ENCODE data around the gene PHETA1. TPM values are rescaled to one million over a fixed set of nuclear protein-coding genes. Genes with fewer than 3 reads are reported as not detected.
A peak's percentile ranks its signal among the peaks of the same experiment; 100 is the strongest.
"Not testable (repeated sequence)": the region's sequence is repeated elsewhere in the genome, so short reads cannot be mapped to it uniquely, and the experiment has no call there.

Gene PHETA1
- polyA plus RNA-seq, 3 donors = 3.4 to 15.3 (median 4.9) TPM

DNA sequence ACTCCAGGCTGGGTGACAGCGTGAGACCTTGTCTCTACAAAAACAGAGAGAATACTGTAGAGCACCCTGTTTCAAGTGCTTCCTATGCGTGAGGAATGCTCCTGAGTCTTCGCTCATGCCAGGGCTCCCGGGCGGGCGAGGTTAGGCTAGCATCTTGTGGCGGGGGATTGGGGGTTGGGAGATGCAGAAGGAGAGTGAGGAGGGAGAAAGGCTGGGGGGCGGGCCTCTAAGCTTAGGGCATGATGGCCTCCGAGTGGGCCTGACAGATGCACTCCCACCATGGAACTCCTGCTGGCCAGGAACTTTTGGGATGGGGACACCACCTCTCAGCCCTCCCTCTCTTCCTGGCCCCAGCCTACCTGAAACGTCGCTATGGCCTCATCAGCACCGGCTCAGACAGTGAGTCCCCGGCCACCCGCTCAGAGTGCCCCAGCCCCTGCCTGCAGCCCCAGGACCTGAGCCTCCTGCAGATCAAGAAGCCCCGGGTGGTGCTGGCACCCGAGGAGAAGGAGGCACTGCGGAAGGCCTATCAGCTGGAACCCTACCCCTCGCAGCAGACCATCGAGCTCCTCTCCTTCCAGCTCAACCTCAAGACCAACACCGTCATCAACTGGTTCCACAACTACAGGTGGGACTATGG lies 27.3 kb downstream of the PHETA1 start:
- intact Hi-C loops (cut with micrococcal nuclease) = no loop called here
- no peak overlapping the region for H3K4me3 Mint-ChIP-seq
- Histone ChIP-seq H3K27ac (ENCODE audit: low read depth in 1 of 2, low read length in 2 of 2) (no peak overlapping the region), H3K4me2 (replicated peaks; ENCODE audit: extremely low read depth, low read length, poor library complexity, severe bottlenecking) (no peak overlapping the region), H3K9me3 (replicated peaks in 1 of 2; ENCODE audit: control insufficient read depth in 1 of 2, insufficient read depth in 1 of 2, low read length in 2 of 2) (peaks cover 9% of the 10 kb centered on the region in 2 donors), H3K9ac (ENCODE audit: insufficient read depth, low read length, poor library complexity, severe bottlenecking) (no peak overlapping the region), H3K4me3 (replicated peaks in 1 of 3; ENCODE audit: low read depth in 2 of 3, low read length in 3 of 3) (no peak overlapping the region), H3K79me2 (ENCODE audit: insufficient read depth, low read length) (no peaks in the 10 kb centered on the region), H3K27me3 (ENCODE audit: control insufficient read depth in 2 of 2, insufficient read depth in 2 of 2, low read length in 2 of 2) (no peaks in the 10 kb centered on the region), H3K4me1 (ENCODE audit: control insufficient read depth in 1 of 2, insufficient read depth in 2 of 2, low read length in 2 of 2) (peaks cover 4 to 7% of the 10 kb centered on the region in 2 donors), H3K36me3 (replicated peaks in 1 of 2; ENCODE audit: control insufficient read depth in 1 of 2, insufficient read depth in 2 of 2, low read length in 2 of 2) (no peaks in the 10 kb centered on the region), H4K20me1 (ENCODE audit: insufficient read depth, low read length) (no peaks in the 10 kb centered on the region), H2AFZ (ENCODE audit: insufficient read depth, low read depth, low read length, poor library complexity, severe bottlenecking) (no peak overlapping the region)
- DNase-seq = no peak
- peaks cover 8% of the 10 kb centered on the region for H3K4me1 Mint-ChIP-seq
- H3K27me3 Mint-ChIP-seq (ENCODE audit: low read depth in 3 of 3) = peaks cover 0 to 3% (median 1%) of the 10 kb centered on the region in 3 donors
- TF ChIP-seq, protein P1, sequence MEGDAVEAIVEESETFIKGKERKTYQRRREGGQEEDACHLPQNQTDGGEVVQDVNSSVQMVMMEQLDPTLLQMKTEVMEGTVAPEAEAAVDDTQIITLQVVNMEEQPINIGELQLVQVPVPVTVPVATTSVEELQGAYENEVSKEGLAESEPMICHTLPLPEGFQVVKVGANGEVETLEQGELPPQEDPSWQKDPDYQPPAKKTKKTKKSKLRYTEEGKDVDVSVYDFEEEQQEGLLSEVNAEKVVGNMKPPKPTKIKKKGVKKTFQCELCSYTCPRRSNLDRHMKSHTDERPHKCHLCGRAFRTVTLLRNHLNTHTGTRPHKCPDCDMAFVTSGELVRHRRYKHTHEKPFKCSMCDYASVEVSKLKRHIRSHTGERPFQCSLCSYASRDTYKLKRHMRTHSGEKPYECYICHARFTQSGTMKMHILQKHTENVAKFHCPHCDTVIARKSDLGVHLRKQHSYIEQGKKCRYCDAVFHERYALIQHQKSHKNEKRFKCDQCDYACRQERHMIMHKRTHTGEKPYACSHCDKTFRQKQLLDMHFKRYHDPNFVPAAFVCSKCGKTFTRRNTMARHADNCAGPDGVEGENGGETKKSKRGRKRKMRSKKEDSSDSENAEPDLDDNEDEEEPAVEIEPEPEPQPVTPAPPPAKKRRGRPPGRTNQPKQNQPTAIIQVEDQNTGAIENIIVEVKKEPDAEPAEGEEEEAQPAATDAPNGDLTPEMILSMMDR (IDR thresholded peaks at IDR 0.05) = no peak
- peak overlapping the region in 1 of 7 donors; percentile 79 for H3K27ac Mint-ChIP-seq
- H3K36me3 Mint-ChIP-seq = peaks cover 0 to 2% of the 10 kb centered on the region in 2 donors
- WGBS (ENCODE audit: insufficient coverage) = 90% methylated on average over 15 of the region's 20 CpGs
- peaks cover 4 to 10% (median 9%) of the 10 kb centered on the region in 7 donors for H3K9me3 Mint-ChIP-seq

DNA sequence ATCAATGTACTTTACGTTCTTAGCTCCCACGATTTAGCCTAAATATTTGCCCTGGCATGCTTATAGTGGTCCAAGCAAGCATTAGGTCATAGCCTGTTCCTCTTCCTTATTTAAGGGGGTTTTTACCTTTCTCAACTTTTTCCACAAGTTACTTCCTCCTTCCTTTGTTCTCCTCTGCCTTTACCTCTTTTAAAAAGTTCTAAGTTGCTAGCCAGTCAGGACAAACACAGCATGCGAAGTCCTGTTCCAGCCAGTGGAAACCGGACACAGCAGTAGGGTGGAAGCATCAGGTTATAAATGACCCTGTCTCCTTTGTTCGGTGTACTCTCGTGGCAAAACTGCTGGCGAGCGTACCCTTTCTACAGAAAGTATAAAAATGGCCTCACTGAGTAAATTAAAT lies 28.2 kb downstream of the PHETA1 start:
- Mint-ChIP-seq H3K4me3 (peak overlapping the region in 1 of 2 donors; percentile 31), H3K27ac (peak overlapping the region in 1 of 7 donors; percentile 15), H3K9me3 (peaks cover 4 to 10% (median 9%) of the 10 kb centered on the region in 7 donors)
- WGBS (ENCODE audit: insufficient coverage) = 100% methylated on average over 1 of the region's 8 CpGs
- H3K9ac ChIP-seq (ENCODE audit: insufficient read depth, low read length, poor library complexity, severe bottlenecking); H3K36me3 Mint-ChIP-seq; H3K79me2 ChIP-seq (ENCODE audit: insufficient read depth, low read length); H3K4me2 ChIP-seq (replicated peaks; ENCODE audit: extremely low read depth, low read length, poor library complexity, severe bottlenecking); H3K27me3 Mint-ChIP-seq (ENCODE audit: low read depth in 3 of 3); H3K27ac ChIP-seq (ENCODE audit: low read depth in 1 of 2, low read length in 2 of 2); H3K36me3 ChIP-seq (replicated peaks in 1 of 2; ENCODE audit: control insufficient read depth in 1 of 2, insufficient read depth in 2 of 2, low read length in 2 of 2); H3K9me3 ChIP-seq (replicated peaks in 1 of 2; ENCODE audit: control insufficient read depth in 1 of 2, insufficient read depth in 1 of 2, low read length in 2 of 2); H3K4me1 Mint-ChIP-seq; H3K4me3 ChIP-seq (replicated peaks in 1 of 3; ENCODE audit: low read depth in 2 of 3, low read length in 3 of 3); H3K4me1 ChIP-seq (ENCODE audit: control insufficient read depth in 1 of 2, insufficient read depth in 2 of 2, low read length in 2 of 2); H2AFZ ChIP-seq (ENCODE audit: insufficient read depth, low read depth, low read length, poor library complexity, severe bottlenecking); H4K20me1 ChIP-seq (ENCODE audit: insufficient read depth, low read length); H3K27me3 ChIP-seq (ENCODE audit: control insufficient read depth in 2 of 2, insufficient read depth in 2 of 2, low read length in 2 of 2); intact Hi-C loops (cut with micrococcal nuclease): not testable (repeated sequence)
- DNase-seq = peak in 2 of 3 donors; percentile 9 to 52
